Measurements from ENCODE around the gene MRPS11.
"Not testable (repeated sequence)": the region's sequence is repeated elsewhere in the genome, so short reads cannot be mapped to it uniquely, and the experiment has no call there.

MRPS11 gene

DNA sequence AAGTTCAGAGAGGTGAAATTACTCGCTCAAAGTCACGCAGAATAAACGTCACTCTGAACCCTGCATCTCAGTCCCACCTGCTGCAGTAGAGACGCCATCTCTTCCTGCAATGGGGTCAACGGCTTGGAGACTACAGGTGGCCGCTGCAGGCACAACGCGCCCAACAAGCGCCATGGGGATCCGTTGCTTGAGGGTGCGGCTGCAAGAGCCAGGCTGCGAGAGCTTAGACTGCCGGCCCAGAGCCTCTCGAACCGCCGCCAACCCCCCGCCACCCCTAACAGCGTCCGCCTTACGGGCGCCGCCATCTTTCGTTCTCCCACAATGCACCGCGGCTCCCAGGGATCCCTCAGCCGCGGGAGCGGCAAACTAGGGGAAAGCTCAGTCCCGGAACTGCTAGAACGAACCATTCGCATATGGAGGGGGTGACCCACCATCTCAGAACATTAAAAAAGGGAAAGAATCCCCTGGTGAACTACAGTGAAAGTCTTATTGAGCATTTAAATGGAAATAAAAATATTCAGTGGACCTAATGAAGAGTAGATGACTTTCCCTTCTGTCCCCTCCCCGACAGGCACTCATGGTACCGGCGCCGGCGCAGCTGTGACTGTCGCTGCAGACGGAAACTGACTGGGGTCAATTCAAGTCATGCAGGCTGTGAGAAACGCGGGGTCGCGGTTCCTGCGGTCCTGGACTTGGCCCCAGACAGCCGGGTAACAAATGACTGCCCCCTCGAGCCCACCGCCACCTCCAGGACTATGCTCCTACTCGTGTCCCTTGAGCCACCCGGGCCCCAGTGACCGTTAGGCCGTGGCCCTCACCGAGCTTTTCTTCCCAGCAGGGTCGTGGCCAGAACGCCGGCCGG is at the start of gene MRPS11, which contains the start of gene MRPL46:
Gene MRPS11 (plus strand): TSS at position 636 of the 862 bp plus-strand sequence. CDS start 10 bp downstream, at position 646.
Gene MRPL46 (minus strand): TSS at position 316 of the 862 bp plus-strand sequence. CDS start 11 bp downstream, at position 305.
- Mint-ChIP-seq H3K27me3 (no peaks in the 10 kb centered on the region), H3K9me3 (ENCODE audit: low read depth) (no peaks in the 10 kb centered on the region), H3K4me1 (ENCODE audit: low read depth) (peaks cover 34% of the 10 kb centered on the region), H3K36me3 (peaks cover 6% of the 10 kb centered on the region), H3K27ac (peak within 1 kb of the TSS; percentile 99), H3K4me3 (peak within 1 kb of the TSS; percentile 96)

DNA sequence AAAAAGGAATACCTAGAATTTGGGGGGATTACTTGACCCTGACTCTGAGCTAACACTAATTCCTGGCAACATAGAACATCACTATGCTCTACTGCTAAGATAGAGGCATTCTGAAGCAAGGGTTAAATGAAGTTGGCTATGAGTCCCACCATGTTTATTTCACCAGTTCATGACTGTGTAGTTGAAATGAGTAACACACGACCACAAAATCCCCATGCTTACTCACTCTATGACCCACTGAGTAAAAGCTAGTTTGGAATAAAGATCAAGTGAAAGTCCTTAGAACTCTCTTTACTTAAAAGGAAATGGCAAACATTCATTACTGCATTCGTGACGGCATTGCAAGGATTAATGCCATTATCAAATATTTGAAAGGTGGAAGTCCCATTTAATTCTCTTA is 47.7 kb upstream of the MRPS11 start:
- Mint-ChIP-seq H3K36me3 (no peaks in the 10 kb centered on the region), H3K27ac (no peak overlapping the region), H3K27me3 (peaks cover 14% of the 10 kb centered on the region), H3K4me3 (no peak overlapping the region), H3K9me3 (ENCODE audit: low read depth) (no peaks in the 10 kb centered on the region), H3K4me1 (ENCODE audit: low read depth) (no peaks in the 10 kb centered on the region)

DNA sequence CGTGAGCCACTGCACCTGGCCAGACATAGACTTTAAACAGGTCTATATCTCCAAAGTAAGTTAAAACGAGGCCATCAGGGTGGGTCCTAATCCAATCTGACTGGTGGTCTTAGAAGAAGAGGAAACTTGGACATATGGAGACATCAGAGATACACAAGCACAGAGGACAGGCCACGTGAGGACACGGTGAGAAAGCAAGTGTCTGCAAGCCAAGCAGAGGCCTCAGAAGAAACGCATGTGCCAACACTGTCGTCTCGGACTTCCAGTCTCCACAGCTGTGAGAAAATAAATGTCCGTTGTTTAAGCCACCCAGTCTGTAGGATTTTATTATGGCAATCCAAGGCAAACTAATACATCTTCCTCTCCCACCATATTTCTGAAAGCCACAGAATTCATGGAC is 44.2 kb upstream of the MRPS11 start:
- H3K4me1 Mint-ChIP-seq (ENCODE audit: low read depth): no peaks in the 10 kb centered on the region

DNA sequence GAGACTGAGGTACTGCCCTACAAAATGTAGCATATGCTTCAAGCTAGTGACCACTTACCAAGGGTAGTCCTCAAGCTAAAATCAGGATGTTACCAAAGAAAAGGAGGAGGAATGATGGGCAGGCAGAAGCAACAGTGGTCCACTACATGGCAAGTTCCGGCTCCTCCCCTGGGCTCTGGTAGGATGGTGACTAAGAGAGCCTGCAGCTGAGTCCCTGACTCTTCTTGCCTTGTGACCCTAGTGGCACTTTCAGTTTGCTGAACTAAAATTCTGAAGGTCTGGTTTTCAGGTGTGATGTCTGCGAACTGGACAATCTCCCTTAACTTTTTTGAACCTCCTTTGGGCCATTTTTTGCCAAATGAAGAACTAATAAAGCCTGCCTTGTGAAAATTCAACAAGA is 41.2 kb upstream of the MRPS11 start:
- H3K27me3 Mint-ChIP-seq: peaks cover 9% of the 10 kb centered on the region
- H3K9me3 Mint-ChIP-seq (ENCODE audit: low read depth): no peaks in the 10 kb centered on the region
- no peaks in the 10 kb centered on the region for H3K36me3 Mint-ChIP-seq
- no peaks in the 10 kb centered on the region for H3K4me1 Mint-ChIP-seq (ENCODE audit: low read depth)
- H3K4me3 Mint-ChIP-seq: no peak overlapping the region
- H3K27ac Mint-ChIP-seq: no peak overlapping the region

More for the DNA sequence above, 44.2 kb upstream of the MRPS11 start:
- no peak overlapping the region for H3K27ac Mint-ChIP-seq
- H3K9me3 Mint-ChIP-seq (ENCODE audit: low read depth): no peaks in the 10 kb centered on the region
- H3K4me3 Mint-ChIP-seq: no peak overlapping the region
- no peaks in the 10 kb centered on the region for H3K36me3 Mint-ChIP-seq
- H3K27me3 Mint-ChIP-seq: peaks cover 12% of the 10 kb centered on the region

DNA sequence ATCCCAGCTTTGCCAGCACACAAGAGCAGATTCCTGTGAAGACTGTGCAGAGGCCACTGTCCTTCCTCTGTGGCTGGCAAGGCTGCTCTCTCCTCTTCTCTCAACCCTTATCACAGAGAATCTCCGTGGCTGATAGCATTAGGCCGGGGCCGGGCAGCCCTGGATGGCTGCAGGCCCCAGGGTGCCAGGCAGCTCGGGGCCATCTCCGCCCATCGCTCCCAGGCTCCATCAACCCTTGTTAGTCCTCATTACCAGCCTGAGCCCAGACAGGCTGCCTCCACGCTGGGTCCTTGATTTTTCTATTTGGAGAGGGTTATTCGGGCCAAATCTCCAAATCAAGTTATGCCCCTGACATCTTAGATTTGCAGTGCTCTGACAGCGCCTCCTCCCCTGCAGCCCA is 39.5 kb upstream of the MRPS11 start:
- Mint-ChIP-seq H3K27ac (no peak overlapping the region), H3K4me1 (ENCODE audit: low read depth) (no peaks in the 10 kb centered on the region), H3K27me3 (peaks cover 9% of the 10 kb centered on the region), H3K4me3 (no peak overlapping the region), H3K36me3 (no peaks in the 10 kb centered on the region), H3K9me3 (ENCODE audit: low read depth) (no peaks in the 10 kb centered on the region)

DNA sequence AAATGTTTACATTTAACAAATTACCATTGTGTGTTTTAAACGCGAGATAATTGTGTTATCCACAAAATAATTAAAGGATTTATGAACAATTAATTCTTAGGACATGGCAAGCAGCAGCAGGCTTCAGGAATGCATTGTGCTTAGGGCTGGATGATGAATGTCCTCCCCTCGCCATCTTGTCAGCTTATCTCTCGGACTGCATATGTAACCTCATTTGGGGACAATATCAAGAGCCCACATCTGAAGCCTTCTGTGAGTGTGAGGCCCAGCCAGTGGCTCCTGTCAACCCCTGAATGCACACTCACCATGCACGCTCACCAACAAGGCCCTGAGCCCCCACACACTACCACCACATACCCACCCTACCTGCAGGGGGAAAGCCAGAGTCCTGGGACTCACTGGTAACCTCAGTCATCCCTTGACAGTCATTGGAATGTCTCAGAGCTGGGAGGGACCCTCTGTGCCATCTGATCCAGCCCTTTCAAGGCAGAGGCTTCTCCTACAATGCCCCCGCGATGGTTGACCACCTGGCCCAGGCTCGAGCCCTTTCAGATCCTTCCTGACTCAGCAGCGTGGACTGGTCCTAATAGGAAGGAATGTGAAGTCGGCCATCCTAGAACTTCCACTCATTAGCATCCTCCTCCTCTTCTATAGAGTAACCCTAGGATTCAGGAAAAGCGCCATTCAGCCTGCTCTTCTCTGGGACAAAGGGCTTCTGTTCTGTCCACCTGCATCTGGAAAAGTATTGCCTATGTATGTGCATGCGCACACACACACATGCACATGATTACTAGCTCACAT is 38.5 kb upstream of the MRPS11 start:
- H3K4me3 Mint-ChIP-seq: no peak overlapping the region
- peaks cover 4% of the 10 kb centered on the region for H3K27me3 Mint-ChIP-seq
- H3K9me3 Mint-ChIP-seq (ENCODE audit: low read depth): no peaks in the 10 kb centered on the region
- no peak overlapping the region for H3K27ac Mint-ChIP-seq
- H3K4me1 Mint-ChIP-seq (ENCODE audit: low read depth): no peaks in the 10 kb centered on the region
- H3K36me3 Mint-ChIP-seq: no peaks in the 10 kb centered on the region

DNA sequence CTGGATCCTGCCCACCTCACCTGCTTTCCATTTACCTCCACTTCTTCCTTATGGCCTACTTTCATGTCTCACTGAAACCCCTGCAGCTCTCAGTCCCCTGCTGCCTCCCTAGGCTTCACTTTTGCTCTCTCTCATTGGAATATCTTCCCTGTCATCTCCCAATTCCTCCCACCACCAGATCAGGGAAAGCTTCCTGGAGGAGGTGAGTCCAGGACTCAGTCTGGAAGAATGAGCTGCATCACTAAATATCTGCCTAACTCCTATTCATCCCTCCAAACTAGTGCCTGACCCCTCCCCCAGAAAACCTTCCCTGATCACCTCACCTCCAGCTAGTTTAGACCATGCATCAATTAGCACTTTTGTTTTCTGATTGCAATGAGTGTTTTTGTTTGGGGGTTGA is 37.5 kb upstream of the MRPS11 start:
- Mint-ChIP-seq H3K27me3 (peaks cover 4% of the 10 kb centered on the region), H3K9me3 (ENCODE audit: low read depth) (no peaks in the 10 kb centered on the region), H3K36me3 (no peaks in the 10 kb centered on the region), H3K27ac (no peak overlapping the region), H3K4me1 (ENCODE audit: low read depth) (no peaks in the 10 kb centered on the region), H3K4me3 (no peak overlapping the region)

DNA sequence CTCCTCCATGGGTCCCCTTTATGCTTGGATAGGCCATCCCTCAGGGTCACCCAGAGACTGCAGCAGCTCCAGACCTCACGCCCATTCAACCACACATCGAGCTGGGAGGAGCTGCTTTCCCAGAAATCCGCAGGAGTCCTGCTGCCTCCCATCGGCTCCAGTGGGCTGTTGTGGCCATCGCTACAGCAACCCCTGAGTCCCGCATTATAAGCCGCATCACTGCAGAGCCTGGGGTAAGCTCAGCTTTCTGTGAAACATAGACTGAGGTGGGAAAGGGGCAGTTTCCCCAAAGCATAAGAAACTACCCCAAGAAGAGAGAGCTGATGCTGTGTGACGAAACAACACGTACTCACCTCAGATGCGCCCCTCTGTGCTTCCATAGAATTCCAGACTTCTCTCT is 36.1 kb upstream of the MRPS11 start:
- Mint-ChIP-seq H3K4me3 (no peak overlapping the region), H3K4me1 (ENCODE audit: low read depth) (no peaks in the 10 kb centered on the region), H3K9me3 (ENCODE audit: low read depth) (no peaks in the 10 kb centered on the region), H3K36me3 (no peaks in the 10 kb centered on the region), H3K27ac (no peak overlapping the region), H3K27me3 (peaks cover 6% of the 10 kb centered on the region)

DNA sequence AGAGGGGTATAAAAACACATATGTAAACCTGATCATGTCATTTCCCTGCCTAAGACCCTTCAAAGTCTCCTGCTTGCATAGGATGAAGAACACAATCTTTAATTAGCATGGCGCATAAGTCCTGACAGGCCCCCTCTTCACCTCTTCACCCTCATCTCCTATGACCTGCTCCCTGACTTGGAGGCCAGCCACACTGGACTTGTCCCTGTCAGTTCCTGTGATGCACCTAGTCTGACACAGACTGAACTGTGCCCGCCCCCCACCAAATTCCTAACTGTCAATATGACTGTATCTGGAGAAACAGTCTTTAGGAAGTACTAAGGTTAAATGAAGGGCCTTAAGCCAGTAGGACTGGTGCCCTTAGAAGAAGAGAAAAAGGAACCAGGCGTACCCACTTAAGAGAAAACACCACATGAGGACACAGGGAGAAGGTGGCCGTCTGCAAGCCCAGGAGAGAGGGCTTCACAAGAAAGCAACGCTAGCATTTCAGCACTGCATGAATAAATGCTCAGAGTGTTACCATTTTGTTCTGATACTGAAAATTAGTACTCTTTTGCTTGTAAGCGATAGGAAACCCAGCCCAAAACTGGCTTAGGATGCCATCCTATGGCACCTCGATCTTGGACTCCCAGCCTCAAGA is 34.3 kb upstream of the MRPS11 start:
- H3K27ac Mint-ChIP-seq: no peak overlapping the region
- H3K36me3 Mint-ChIP-seq: no peaks in the 10 kb centered on the region
- H3K27me3 Mint-ChIP-seq: peaks cover 16% of the 10 kb centered on the region
- no peaks in the 10 kb centered on the region for H3K9me3 Mint-ChIP-seq (ENCODE audit: low read depth)
- H3K4me3 Mint-ChIP-seq: no peak overlapping the region
- H3K4me1 Mint-ChIP-seq (ENCODE audit: low read depth): no peaks in the 10 kb centered on the region

DNA sequence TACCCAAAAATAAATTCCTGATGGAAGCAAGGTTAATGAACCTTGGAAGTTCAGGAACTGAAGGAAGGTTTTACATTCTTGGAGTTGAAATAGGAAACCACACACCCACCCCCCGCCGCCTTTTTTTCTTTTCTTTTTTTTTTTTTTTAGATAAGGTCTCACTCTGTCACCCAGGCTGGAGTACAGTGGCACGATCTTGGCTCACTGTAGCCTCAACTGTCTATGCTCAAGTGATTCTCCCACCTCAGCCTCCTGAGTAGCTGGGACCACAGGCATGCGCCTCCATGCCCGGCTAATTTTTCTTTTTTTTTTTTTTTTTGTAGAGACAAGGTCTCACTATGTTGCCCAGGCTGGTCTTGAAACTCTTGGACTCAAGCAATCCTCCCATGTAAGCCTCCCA is 33.4 kb upstream of the MRPS11 start:
- not testable (repeated sequence) for H3K9me3 Mint-ChIP-seq (ENCODE audit: low read depth); H3K36me3 Mint-ChIP-seq; H3K4me3 Mint-ChIP-seq; H3K27ac Mint-ChIP-seq; H3K4me1 Mint-ChIP-seq (ENCODE audit: low read depth)
- peaks cover 19% of the 10 kb centered on the region for H3K27me3 Mint-ChIP-seq

DNA sequence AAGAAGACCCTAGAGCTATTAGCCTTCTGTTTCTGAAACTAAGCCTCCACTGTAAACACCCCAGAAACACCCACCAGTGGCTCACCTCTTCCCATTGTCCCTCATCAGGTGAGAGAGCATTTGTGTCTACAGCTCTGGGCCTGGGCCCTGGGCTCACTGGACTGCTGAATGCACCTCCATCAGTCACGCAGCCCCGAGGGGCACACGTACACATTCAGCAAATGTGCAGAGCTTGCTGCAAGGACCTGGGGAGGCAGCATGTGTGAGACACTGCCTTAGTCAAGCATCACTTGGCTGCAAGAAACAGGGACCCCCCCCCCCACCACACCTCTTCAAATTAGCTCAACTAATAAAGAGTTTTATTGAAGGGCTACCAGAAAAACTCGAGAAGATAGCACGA is 29.3 kb upstream of the MRPS11 start:
- Mint-ChIP-seq H3K27ac (no peak overlapping the region), H3K27me3 (peaks cover 25% of the 10 kb centered on the region), H3K4me1 (ENCODE audit: low read depth) (no peaks in the 10 kb centered on the region), H3K9me3 (ENCODE audit: low read depth) (peaks cover 5% of the 10 kb centered on the region), H3K36me3 (no peaks in the 10 kb centered on the region), H3K4me3 (no peak overlapping the region)

DNA sequence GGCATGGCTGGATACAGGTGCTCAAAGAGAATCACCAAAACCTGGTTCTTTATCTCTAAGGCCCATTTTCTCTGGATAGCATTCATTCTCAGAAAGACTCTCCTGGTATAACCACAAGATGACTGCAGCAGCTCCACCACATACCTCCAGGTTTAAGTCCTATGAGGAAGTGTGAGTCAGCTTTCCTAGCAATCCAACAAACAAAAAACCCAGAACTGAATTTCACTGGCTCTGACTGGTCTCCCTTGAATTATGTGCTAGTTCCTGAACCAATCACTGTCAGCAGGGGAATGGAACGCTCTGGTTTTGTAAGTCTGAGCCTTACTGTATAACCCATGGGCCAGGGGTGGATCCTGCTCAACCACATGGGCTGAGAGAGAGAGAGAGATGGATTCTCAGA is 27.5 kb upstream of the MRPS11 start:
- Mint-ChIP-seq H3K27ac (no peak overlapping the region), H3K4me3 (no peak overlapping the region), H3K4me1 (ENCODE audit: low read depth) (no peaks in the 10 kb centered on the region), H3K9me3 (ENCODE audit: low read depth) (peaks cover 15% of the 10 kb centered on the region), H3K27me3 (peaks cover 30% of the 10 kb centered on the region), H3K36me3 (no peaks in the 10 kb centered on the region)

DNA sequence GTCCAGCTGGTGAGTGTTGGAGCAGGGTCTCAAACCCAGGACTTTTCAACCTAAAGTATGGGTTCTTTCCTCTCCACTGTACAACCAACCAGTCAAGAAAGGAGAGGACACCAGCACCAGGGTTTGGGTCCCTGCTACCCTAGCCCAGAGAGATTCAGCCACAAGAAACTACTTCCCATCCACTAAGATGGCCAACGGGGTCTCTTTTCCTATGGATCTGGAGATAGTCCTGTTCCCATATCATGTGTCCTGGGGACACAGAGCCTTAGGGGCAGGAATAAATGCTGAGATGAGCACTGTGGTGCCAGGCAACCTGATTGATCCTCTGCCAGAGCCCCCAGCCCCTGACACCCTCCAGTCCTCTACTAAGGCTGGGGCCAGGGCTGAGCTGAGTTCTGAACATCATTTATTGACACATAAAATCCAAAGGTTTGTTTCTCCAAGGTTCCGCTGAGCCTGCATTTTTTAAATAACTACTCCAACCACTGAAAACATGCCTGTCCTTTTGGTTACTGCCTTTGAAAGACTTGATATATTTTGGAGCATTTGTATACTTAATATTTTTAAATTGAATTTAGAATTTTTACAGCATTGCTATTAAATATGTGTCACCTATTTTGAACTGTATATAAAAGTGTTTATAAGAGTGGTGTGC is 26.3 kb upstream of the MRPS11 start:
- Mint-ChIP-seq H3K4me3 (no peak overlapping the region), H3K36me3 (no peaks in the 10 kb centered on the region), H3K27ac (no peak overlapping the region), H3K4me1 (ENCODE audit: low read depth) (no peaks in the 10 kb centered on the region), H3K9me3 (ENCODE audit: low read depth) (peaks cover 15% of the 10 kb centered on the region), H3K27me3 (peaks cover 31% of the 10 kb centered on the region)

DNA sequence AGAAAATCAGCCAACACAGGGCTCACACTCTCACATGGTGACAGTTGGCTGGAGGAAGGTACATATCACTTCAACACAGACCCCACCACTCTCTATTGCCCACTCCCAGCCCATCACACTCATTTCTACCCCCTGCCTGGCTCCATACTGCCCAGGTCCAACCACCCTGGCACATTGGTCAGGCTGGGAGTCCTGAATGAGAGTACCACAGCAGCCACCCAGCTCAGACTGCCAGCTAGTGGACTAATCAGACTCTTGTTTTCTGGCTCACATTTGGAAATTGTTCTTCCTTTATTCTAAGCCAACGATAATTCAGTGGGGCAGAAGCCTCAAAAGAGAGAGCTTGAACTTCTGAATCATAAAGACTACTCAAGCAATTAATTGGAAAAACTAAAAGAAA is 20.3 kb upstream of the MRPS11 start:
- Mint-ChIP-seq H3K4me3 (no peak overlapping the region), H3K36me3 (no peaks in the 10 kb centered on the region), H3K27ac (no peak overlapping the region), H3K4me1 (ENCODE audit: low read depth) (peaks cover 6% of the 10 kb centered on the region), H3K27me3 (peaks cover 14% of the 10 kb centered on the region), H3K9me3 (ENCODE audit: low read depth) (peaks cover 15% of the 10 kb centered on the region)

Measured in activated naive CD8-positive, alpha-beta T cell (primary cell).